CD14-positive monocyte (primary cell): ENCODE results near the gene DTNB. TPM values are rescaled to one million over a fixed set of nuclear protein-coding genes. Genes with fewer than 3 reads are reported as not detected.

Source experiments
- DNase-seq, 3 donors: peaks; one replicate each; pipeline ENCODE4 v3.0.0-alpha.2; 2011 to 2022
- H2AFZ ChIP-seq: 2 replicates; pipeline ENCODE4 v1.6.0; 2012; ENCODE audit warnings: mild to moderate bottlenecking, low read depth, low read length, inconsistent platforms; ENCODE audit not compliant: insufficient read depth, poor library complexity, severe bottlenecking
- H3K27ac ChIP-seq, 2 donors: 1 replicate in 1 of 2; 2 replicates in 1 of 2; pipeline ENCODE4 v1.5.1; 2012 to 2013; ENCODE audit warnings: low read length in 2 of 2, control low read depth in 1 of 2, inconsistent platforms in 1 of 2, low read depth in 1 of 2, mild to moderate bottlenecking in 1 of 2
- H3K27me3 ChIP-seq, 2 donors: one replicate each; pipeline versions ENCODE4 v1.6.0 to v1.6.1; 2011 to 2013; ENCODE audit warnings: low read length in 2 of 2; ENCODE audit not compliant: control insufficient read depth in 2 of 2, insufficient read depth in 2 of 2
- H3K36me3 ChIP-seq, 2 donors: replicated peaks in 1 of 2; 1 replicate in 1 of 2; 2 replicates in 1 of 2; pipeline versions ENCODE4 v1.5.1 to v1.6.1; 2012 to 2013; ENCODE audit warnings: low read length in 2 of 2, control low read depth in 1 of 2, inconsistent platforms in 1 of 2, mild to moderate bottlenecking in 1 of 2; ENCODE audit not compliant: insufficient read depth in 2 of 2, control insufficient read depth in 1 of 2
- H3K4me1 ChIP-seq, 2 donors: 1 replicate in 1 of 2; 2 replicates in 1 of 2; pipeline versions ENCODE4 v1.5.1 to v1.6.1; 2012 to 2013; ENCODE audit warnings: low read length in 2 of 2, control low read depth in 1 of 2, inconsistent platforms in 1 of 2, mild to moderate bottlenecking in 1 of 2, moderate library complexity in 1 of 2; ENCODE audit not compliant: insufficient read depth in 2 of 2, control insufficient read depth in 1 of 2
- H3K4me2 ChIP-seq: replicated peaks from 2 replicates; pipeline ENCODE3; 2012; ENCODE audit warnings: low read length, moderate library complexity, mild to moderate bottlenecking; ENCODE audit not compliant: poor library complexity, severe bottlenecking; ENCODE audit errors: extremely low read depth
- H3K4me3 ChIP-seq, 3 experiments: fragments of 200-600 bp in 1 of 3; sonication (generic) in 1 of 3; replicated peaks in 1 of 3; 1 replicate in 2 of 3; 2 replicates in 1 of 3; pipeline ENCODE4 v1.5.1; 2011 to 2013; ENCODE audit warnings: low read length in 3 of 3, mild to moderate bottlenecking in 3 of 3, control low read depth in 2 of 3, low read depth in 2 of 3, inconsistent platforms in 1 of 3, moderate library complexity in 1 of 3
- H3K79me2 ChIP-seq: 2 replicates; pipeline ENCODE4 v1.6.0; 2012; ENCODE audit warnings: mild to moderate bottlenecking, control low read depth, inconsistent platforms, low read length, moderate library complexity; ENCODE audit not compliant: insufficient read depth
- H3K9ac ChIP-seq: 2 replicates; pipeline ENCODE4 v1.6.0; 2017; ENCODE audit warnings: low read length, mild to moderate bottlenecking; ENCODE audit not compliant: insufficient read depth, poor library complexity, severe bottlenecking
- H3K9me3 ChIP-seq, 2 donors: replicated peaks in 1 of 2; 1 replicate in 1 of 2; 2 replicates in 1 of 2; pipeline versions ENCODE4 v1.5.1 to v1.6.1; 2012 to 2013; ENCODE audit warnings: low read length in 2 of 2, control low read depth in 1 of 2; ENCODE audit not compliant: control insufficient read depth in 1 of 2, insufficient read depth in 1 of 2
- H4K20me1 ChIP-seq: 2 replicates; pipeline ENCODE4 v1.6.0; 2012; ENCODE audit warnings: mild to moderate bottlenecking, low read length, control low read depth, moderate library complexity; ENCODE audit not compliant: insufficient read depth
- H3K27ac Mint-ChIP-seq, 7 donors: one replicate each; pipeline ENCODE4 v1.8.0; 2020; ENCODE audit warnings: mild to moderate bottlenecking in 7 of 7, mixed read lengths in 7 of 7, moderate library complexity in 6 of 7, inconsistent platforms in 2 of 7
- H3K27me3 Mint-ChIP-seq, 3 donors: one replicate each; pipeline ENCODE4 v1.8.0; 2021 to 2022; ENCODE audit warnings: low read depth in 3 of 3, mild to moderate bottlenecking in 3 of 3, mixed read lengths in 3 of 3, moderate library complexity in 3 of 3, inconsistent platforms in 1 of 3
- H3K36me3 Mint-ChIP-seq, 2 donors: one replicate each; pipeline ENCODE4 v1.8.0; 2020; ENCODE audit warnings: mixed read lengths in 2 of 2, inconsistent platforms in 1 of 2, mild to moderate bottlenecking in 1 of 2
- H3K4me1 Mint-ChIP-seq: one replicate; pipeline ENCODE4 v1.8.0; 2020; ENCODE audit warnings: mild to moderate bottlenecking, mixed read lengths
- H3K4me3 Mint-ChIP-seq, 2 donors: one replicate each; pipeline ENCODE4 v1.8.0; 2020; ENCODE audit warnings: mild to moderate bottlenecking in 2 of 2, mixed read lengths in 2 of 2, moderate library complexity in 1 of 2
- H3K9me3 Mint-ChIP-seq, 7 donors: one replicate each; pipeline ENCODE4 v1.8.0; 2020 to 2022; ENCODE audit warnings: mixed read lengths in 7 of 7, mild to moderate bottlenecking in 6 of 7, moderate library complexity in 6 of 7, inconsistent platforms in 2 of 7
- WGBS: methylation state at CpG from one replicate; pipeline ENCODE4 v1.1.5; 2013; ENCODE audit warnings: missing lambda C conversion rate; ENCODE audit not compliant: insufficient coverage; 5-methylcytosine and 5-hydroxymethylcytosine counted together
- intact Hi-C, 2 donors: fragments of 100-400 bp; cut with micrococcal nuclease; formaldehyde crosslinking; loops; one replicate each; pipeline versions ENCODE4 v1.15.0 to v1.15.1; 2023
- polyA plus RNA-seq, 3 donors: library from polyadenylated mRNA; depleted of rRNA in 1 of 3; unstranded in 2 of 3; stranded (reverse) in 1 of 3; fragments of 300-500 nt in 2 of 3; fragments of >200 nt in 1 of 3; fragmentation: Illumina TruSeq in 2 of 3; gene quantifications; 1 replicate in 2 of 3; 2 replicates in 1 of 3; pipeline ENCODE4 v1.2.3, GENCODE V29; 2012 to 2021
- TF ChIP-seq, protein P1 (sequence below): fragments of 200-600 bp; IDR thresholded peaks from one replicate; pipeline ENCODE4 v1.8.0; 2022; ENCODE audit warnings: antibody characterized with exemption, mild to moderate bottlenecking

Gene DTNB
- polyA plus RNA-seq, 3 donors = 3.0 to 4.2 (median 3.3) TPM

GRCh38 chr2:25623361-25623760, 50.0 kb downstream of the DTNB start:
- Mint-ChIP-seq H3K4me1 (no peaks in the 10 kb centered on the region), H3K36me3 (peaks cover 29 to 30% of the 10 kb centered on the region in 2 donors), H3K27ac (no peak overlapping the region), H3K27me3 (no peaks in the 10 kb centered on the region), H3K4me3 (no peak overlapping the region), H3K9me3 (no peaks in the 10 kb centered on the region)
- Histone ChIP-seq H3K9ac (no peak overlapping the region), H3K4me2 (no peak overlapping the region), H3K4me1 (no peaks in the 10 kb centered on the region), H3K27ac (no peak overlapping the region), H4K20me1 (no peaks in the 10 kb centered on the region), H3K9me3 (no peaks in the 10 kb centered on the region), H3K79me2 (no peaks in the 10 kb centered on the region), H3K4me3 (no peak overlapping the region), H3K36me3 (no peaks in the 10 kb centered on the region), H2AFZ (no peak overlapping the region), H3K27me3 (no peaks in the 10 kb centered on the region)
- 93% methylated on average over 3 of the region's 3 CpGs for WGBS
- DNase-seq = no peak
- TF ChIP-seq, protein P1, sequence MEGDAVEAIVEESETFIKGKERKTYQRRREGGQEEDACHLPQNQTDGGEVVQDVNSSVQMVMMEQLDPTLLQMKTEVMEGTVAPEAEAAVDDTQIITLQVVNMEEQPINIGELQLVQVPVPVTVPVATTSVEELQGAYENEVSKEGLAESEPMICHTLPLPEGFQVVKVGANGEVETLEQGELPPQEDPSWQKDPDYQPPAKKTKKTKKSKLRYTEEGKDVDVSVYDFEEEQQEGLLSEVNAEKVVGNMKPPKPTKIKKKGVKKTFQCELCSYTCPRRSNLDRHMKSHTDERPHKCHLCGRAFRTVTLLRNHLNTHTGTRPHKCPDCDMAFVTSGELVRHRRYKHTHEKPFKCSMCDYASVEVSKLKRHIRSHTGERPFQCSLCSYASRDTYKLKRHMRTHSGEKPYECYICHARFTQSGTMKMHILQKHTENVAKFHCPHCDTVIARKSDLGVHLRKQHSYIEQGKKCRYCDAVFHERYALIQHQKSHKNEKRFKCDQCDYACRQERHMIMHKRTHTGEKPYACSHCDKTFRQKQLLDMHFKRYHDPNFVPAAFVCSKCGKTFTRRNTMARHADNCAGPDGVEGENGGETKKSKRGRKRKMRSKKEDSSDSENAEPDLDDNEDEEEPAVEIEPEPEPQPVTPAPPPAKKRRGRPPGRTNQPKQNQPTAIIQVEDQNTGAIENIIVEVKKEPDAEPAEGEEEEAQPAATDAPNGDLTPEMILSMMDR = no peak
- intact Hi-C loops = no loop called here

GRCh38 chr2:25620711-25621110, 52.7 kb downstream of the DTNB start:
- TF ChIP-seq, protein P1 = no peak
- WGBS = 100% methylated on average over 2 of the region's 4 CpGs
- H3K4me2 ChIP-seq = no peak overlapping the region
- intact Hi-C loops = no loop called here
- H3K27me3 ChIP-seq = no peaks in the 10 kb centered on the region
- no peaks in the 10 kb centered on the region for H3K79me2 ChIP-seq
- no peaks in the 10 kb centered on the region for H4K20me1 ChIP-seq
- DNase-seq = no peak
- H3K9ac ChIP-seq = no peak overlapping the region
- H3K4me3 Mint-ChIP-seq = no peak overlapping the region
- peaks cover 12 to 14% of the 10 kb centered on the region in 2 donors for H3K36me3 Mint-ChIP-seq
- no peaks in the 10 kb centered on the region for H3K9me3 ChIP-seq
- no peak overlapping the region for H3K27ac ChIP-seq
- no peak overlapping the region for H2AFZ ChIP-seq
- no peak overlapping the region for H3K4me3 ChIP-seq
- H3K36me3 ChIP-seq = no peaks in the 10 kb centered on the region
- no peaks in the 10 kb centered on the region for H3K4me1 ChIP-seq
- no peaks in the 10 kb centered on the region for H3K4me1 Mint-ChIP-seq
- no peaks in the 10 kb centered on the region for H3K27me3 Mint-ChIP-seq
- H3K27ac Mint-ChIP-seq = no peak overlapping the region
- H3K9me3 Mint-ChIP-seq = no peaks in the 10 kb centered on the region
